Subcutaneous abdominal adipose tissue (tissue), 5 donors: Measurements from ENCODE around the gene RASSF3.
"Not testable (repeated sequence)": the region's sequence is repeated elsewhere in the genome, so short reads cannot be mapped to it uniquely, and the experiment has no call there.

Source experiments
- H3K27ac ChIP-seq: one replicate; pipeline ENCODE4 v1.7.0; 2013; ENCODE audit warnings: low read depth, mild to moderate bottlenecking, inconsistent platforms, low read length, moderate library complexity
- H3K27me3 ChIP-seq, 5 donors: one replicate each; pipeline ENCODE4 v1.7.0; 2013; ENCODE audit warnings: low read length in 5 of 5, inconsistent platforms in 1 of 5; ENCODE audit not compliant: control insufficient read depth in 5 of 5, insufficient read depth in 4 of 5
- H3K36me3 ChIP-seq, 5 donors: one replicate each; pipeline ENCODE4 v1.7.0; 2013; ENCODE audit warnings: low read length in 5 of 5; ENCODE audit not compliant: control insufficient read depth in 5 of 5, insufficient read depth in 5 of 5
- H3K4me1 ChIP-seq, 5 donors: one replicate each; pipeline ENCODE4 v1.7.0; 2013; ENCODE audit warnings: low read length in 5 of 5, mild to moderate bottlenecking in 3 of 5, moderate library complexity in 1 of 5; ENCODE audit not compliant: control insufficient read depth in 5 of 5, insufficient read depth in 5 of 5
- H3K4me3 ChIP-seq, 5 donors: one replicate each; pipeline ENCODE4 v1.7.0; 2013; ENCODE audit warnings: low read length in 5 of 5, low read depth in 1 of 5
- H3K9ac ChIP-seq, 5 donors: one replicate each; pipeline ENCODE4 v1.7.0; 2013; ENCODE audit warnings: low read length in 5 of 5, mild to moderate bottlenecking in 4 of 5, moderate library complexity in 3 of 5
- H3K9me3 ChIP-seq, 5 donors: one replicate each; pipeline ENCODE4 v1.7.0; 2013; ENCODE audit warnings: low read length in 5 of 5; ENCODE audit not compliant: control insufficient read depth in 5 of 5
- donor health status: healthy.
- donor health status: healthy.
- donor health status: healthy.
- donor health status: healthy.
- donor health status: healthy.

The RASSF3 gene

DNA sequence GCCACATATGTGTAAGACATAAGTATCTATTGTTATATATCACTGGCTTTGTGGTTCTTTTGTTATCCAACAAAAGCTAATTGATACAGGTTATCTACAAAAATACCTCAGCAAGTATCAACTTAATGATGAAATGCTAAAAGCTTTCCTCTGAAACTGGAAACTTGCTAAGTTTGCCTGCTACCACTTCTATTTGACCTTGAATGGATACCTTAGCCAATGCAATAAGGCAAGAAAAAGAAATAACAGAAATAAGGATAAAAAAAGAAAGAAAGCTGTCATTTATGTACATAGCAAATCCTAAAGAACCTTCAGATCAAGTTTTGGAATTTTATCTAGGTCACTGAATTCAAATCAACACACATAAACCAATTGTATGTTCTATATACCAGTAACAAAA lies 35.5 kb upstream of the RASSF3 start:
- Histone ChIP-seq H3K4me3 (no peak overlapping the region), H3K36me3 (no peaks in the 10 kb centered on the region), H3K9me3 (peaks cover 3 to 10% (median 9%) of the 10 kb centered on the region in 5 donors), H3K27me3 (no peaks in the 10 kb centered on the region), H3K4me1 (peaks cover 2 to 10% (median 5%) of the 10 kb centered on the region in 5 donors), H3K9ac (no peak overlapping the region), H3K27ac (no peak overlapping the region)

- peaks cover 3 to 10% (median 8%) of the 10 kb centered on the region in 5 donors for H3K9me3 ChIP-seq
- H3K27ac ChIP-seq = no peak overlapping the region
- H3K9ac ChIP-seq = no peak overlapping the region
These were observed 33.2 kb upstream of the RASSF3 start for GRCh38 chr12:64577046-64577445.

DNA sequence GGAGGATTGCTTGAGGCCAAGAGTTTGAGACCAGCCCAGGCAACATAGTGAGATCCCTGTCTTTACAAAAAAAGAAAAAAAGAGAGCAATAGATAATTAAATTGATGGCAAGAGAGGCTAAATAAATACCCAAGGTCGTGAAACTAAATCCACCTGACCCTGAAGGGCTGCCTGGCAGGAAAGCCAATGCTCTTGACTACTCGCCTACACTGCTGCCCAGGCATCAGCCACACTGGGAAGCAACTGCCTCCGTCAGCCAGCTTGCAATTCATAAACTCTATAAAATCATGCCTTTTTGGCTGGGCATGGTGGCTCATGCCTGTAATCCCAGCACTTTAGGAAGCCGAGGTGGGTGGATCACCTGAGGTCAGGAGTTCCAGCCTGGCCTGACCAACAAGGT lies 31.7 kb upstream of the RASSF3 start:
- Histone ChIP-seq H3K36me3 (no peaks in the 10 kb centered on the region), H3K4me1 (peaks cover 0 to 31% (median 21%) of the 10 kb centered on the region in 5 donors), H3K27ac (no peak overlapping the region), H3K4me3 (no peak overlapping the region), H3K9ac (no peak overlapping the region), H3K9me3 (peaks cover 3 to 10% (median 4%) of the 10 kb centered on the region in 5 donors), H3K27me3 (no peaks in the 10 kb centered on the region)

More at GRCh38 chr12:64577046-64577445, 33.2 kb upstream of the RASSF3 start:
- no peak overlapping the region for H3K4me3 ChIP-seq
- no peaks in the 10 kb centered on the region for H3K27me3 ChIP-seq
- H3K4me1 ChIP-seq = peaks cover 0 to 15% (median 6%) of the 10 kb centered on the region in 5 donors
- H3K36me3 ChIP-seq = no peaks in the 10 kb centered on the region

- Histone ChIP-seq H3K4me1 (peaks cover 0 to 38% (median 32%) of the 10 kb centered on the region in 5 donors), H3K9ac (no peak overlapping the region), H3K27ac (no peak overlapping the region), H3K4me3 (no peak overlapping the region), H3K9me3 (no peaks in the 10 kb centered on the region), H3K36me3 (no peaks in the 10 kb centered on the region), H3K27me3 (no peaks in the 10 kb centered on the region)
These were observed 29.6 kb upstream of the RASSF3 start for GRCh38 chr12:64580681-64581080.

DNA sequence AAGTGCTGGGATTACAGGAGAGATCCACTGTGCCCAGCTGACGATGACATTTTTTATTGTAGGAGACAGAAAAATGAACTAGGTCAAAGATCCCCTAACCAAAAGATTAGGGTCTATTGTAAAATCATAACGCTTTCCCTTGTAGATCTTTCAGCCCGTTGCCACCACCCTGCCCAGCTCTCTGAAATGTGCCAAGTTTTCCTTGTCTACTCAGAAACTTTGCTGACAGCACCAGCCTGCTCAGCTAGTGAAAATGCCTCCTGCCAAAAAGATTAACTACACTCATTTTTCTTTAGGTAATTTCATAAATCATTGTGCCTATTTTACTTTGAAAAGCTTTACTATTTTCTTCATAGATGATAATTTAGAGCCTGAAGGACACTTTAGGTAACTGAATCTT lies 28.2 kb upstream of the RASSF3 start:
- Histone ChIP-seq H3K36me3 (no peaks in the 10 kb centered on the region), H3K4me3 (no peak overlapping the region), H3K27ac (no peak overlapping the region), H3K4me1 (peaks cover 0 to 37% (median 31%) of the 10 kb centered on the region in 5 donors), H3K9ac (no peak overlapping the region), H3K27me3 (no peaks in the 10 kb centered on the region), H3K9me3 (no peaks in the 10 kb centered on the region)

GRCh38 chr12:64582862-64583261 lies 27.4 kb upstream of the RASSF3 start:
- H3K36me3 ChIP-seq = no peaks in the 10 kb centered on the region
- H3K4me1 ChIP-seq = peaks cover 0 to 37% (median 29%) of the 10 kb centered on the region in 5 donors
- no peak overlapping the region for H3K4me3 ChIP-seq
- no peaks in the 10 kb centered on the region for H3K27me3 ChIP-seq
- no peak overlapping the region for H3K27ac ChIP-seq
- no peak overlapping the region for H3K9ac ChIP-seq
- no peaks in the 10 kb centered on the region for H3K9me3 ChIP-seq

- not testable (repeated sequence) for H3K36me3 ChIP-seq, H3K9me3 ChIP-seq, H3K27me3 ChIP-seq
- Histone ChIP-seq H3K27ac (peak overlapping the region; percentile 49), H3K4me3 (peak overlapping the region; percentile 13 to 63 (median 47)), H3K9ac (peak overlapping the region in 1 of 5 donors; percentile 21), H3K4me1 (peaks cover 0 to 37% (median 29%) of the 10 kb centered on the region in 5 donors)
These were observed 26.9 kb upstream of the RASSF3 start for GRCh38 chr12:64583395-64583770.

DNA sequence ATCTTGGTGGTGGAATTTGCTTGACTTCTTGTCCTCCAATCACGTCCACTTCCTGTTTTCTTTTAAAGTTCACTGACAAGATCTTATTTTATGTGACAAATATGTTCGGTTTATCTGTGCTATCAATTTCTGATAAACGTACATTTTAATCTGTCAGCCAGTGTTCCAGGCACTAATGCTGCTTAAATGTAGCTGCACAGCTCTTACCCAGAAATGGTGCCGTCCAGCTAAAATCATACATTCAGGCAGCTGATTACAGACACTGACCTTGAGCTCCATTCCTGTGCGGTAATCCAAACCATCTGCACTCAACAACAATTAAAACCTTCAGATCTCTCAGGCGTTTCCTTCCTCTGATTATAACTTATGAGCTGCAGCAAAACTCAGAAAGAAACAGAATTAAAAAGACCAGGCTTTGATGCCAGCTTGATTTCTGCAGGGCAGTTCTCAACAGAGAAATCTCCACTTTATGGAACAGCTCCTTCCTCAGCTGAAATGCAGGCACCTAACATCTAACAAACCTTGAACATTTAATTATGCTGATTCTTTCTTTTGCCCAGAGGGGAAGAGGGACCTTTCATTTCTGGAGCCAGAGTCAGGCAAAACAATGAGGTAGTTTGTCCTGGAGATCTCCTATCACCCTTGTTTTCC lies 26.4 kb upstream of the RASSF3 start:
- H3K9ac ChIP-seq = peak overlapping the region in 2 of 5 donors; percentile 6 to 21
- no peaks in the 10 kb centered on the region for H3K36me3 ChIP-seq
- H3K27ac ChIP-seq = peak overlapping the region; percentile 49
- H3K9me3 ChIP-seq = no peaks in the 10 kb centered on the region
- no peaks in the 10 kb centered on the region for H3K27me3 ChIP-seq
- peak overlapping the region; percentile 13 to 63 (median 47) for H3K4me3 ChIP-seq
- H3K4me1 ChIP-seq = peaks cover 0 to 37% (median 29%) of the 10 kb centered on the region in 5 donors

GRCh38 chr12:64585104-64585503 lies 25.2 kb upstream of the RASSF3 start:
- Histone ChIP-seq H3K36me3 (no peaks in the 10 kb centered on the region), H3K9ac (no peak overlapping the region), H3K27ac (no peak overlapping the region), H3K4me3 (no peak overlapping the region), H3K27me3 (no peaks in the 10 kb centered on the region), H3K9me3 (no peaks in the 10 kb centered on the region), H3K4me1 (peaks cover 0 to 37% (median 29%) of the 10 kb centered on the region in 5 donors)

DNA sequence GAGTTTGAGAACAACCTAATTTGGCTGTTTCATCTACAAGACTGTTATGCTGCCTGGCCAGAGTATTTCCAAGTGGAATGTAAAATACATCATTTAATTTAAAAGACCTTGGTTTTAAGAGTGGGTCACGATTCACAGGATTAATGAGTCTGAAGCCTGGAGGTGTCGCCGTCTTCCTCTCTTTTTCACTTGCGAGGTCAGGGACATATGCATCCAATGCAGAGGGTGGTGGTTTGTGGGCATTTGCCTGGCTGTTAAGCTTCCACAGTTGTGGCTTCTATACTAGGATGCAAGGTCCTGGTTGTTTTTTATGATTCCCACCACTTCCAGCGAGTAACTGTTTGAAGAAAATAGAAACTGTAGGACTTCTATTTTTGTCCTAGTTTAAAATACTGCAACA lies 22.8 kb upstream of the RASSF3 start:
- Histone ChIP-seq H3K4me3 (no peak overlapping the region), H3K36me3 (no peaks in the 10 kb centered on the region), H3K9me3 (no peaks in the 10 kb centered on the region), H3K27ac (no peak overlapping the region), H3K27me3 (no peaks in the 10 kb centered on the region), H3K4me1 (peaks cover 0 to 23% (median 18%) of the 10 kb centered on the region in 5 donors), H3K9ac (no peak overlapping the region)
